ENCODE results near the gene ZNF296. TPM values are rescaled to one million over a fixed set of nuclear protein-coding genes. Genes with fewer than 3 reads are reported as not detected.

Gene ZNF296
- total RNA-seq, 2 donors from 2014 or later: 0.26 TPM; not detected in 1

DNA sequence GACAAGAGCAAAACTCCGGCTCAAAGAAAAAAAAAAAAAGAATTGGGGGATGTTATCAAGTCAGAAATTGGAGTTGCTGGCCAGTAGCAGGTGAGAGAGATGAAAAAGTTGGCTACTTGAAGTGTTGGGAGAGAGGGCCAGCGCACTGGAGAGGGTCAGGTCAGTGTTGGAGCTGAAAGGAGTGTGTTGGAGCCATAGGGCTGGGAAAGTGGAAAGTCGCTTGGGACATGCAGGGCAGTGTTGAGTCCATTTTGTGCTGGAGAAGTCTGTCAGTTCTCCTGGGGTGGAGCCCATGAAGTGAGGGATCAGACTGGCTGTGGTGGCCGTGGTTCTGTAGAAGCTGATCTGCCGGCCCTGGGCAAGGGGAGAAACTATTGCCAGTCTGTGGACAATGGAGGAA lies 18.4 kb upstream of the ZNF296 start:
- Histone ChIP-seq H3K4me3 (no peak overlapping the region), H3K4me1 (peaks cover 76% of the 10 kb centered on the region), H3K27me3 (no peaks in the 10 kb centered on the region), H3K9me3 (no peaks in the 10 kb centered on the region), H3K27ac (no peak overlapping the region), H3K36me3 (replicated peaks in 1 of 2; ENCODE audit: insufficient read depth in 1 of 2, low read depth in 2 of 2) (peaks cover 0 to 2% of the 10 kb centered on the region in 2 donors)
- no peak for ATAC-seq
- no peak for DNase-seq
- TF ChIP-seq, protein P1, sequence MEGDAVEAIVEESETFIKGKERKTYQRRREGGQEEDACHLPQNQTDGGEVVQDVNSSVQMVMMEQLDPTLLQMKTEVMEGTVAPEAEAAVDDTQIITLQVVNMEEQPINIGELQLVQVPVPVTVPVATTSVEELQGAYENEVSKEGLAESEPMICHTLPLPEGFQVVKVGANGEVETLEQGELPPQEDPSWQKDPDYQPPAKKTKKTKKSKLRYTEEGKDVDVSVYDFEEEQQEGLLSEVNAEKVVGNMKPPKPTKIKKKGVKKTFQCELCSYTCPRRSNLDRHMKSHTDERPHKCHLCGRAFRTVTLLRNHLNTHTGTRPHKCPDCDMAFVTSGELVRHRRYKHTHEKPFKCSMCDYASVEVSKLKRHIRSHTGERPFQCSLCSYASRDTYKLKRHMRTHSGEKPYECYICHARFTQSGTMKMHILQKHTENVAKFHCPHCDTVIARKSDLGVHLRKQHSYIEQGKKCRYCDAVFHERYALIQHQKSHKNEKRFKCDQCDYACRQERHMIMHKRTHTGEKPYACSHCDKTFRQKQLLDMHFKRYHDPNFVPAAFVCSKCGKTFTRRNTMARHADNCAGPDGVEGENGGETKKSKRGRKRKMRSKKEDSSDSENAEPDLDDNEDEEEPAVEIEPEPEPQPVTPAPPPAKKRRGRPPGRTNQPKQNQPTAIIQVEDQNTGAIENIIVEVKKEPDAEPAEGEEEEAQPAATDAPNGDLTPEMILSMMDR (IDR thresholded peaks at IDR 0.05): no peak
- no peak for TF ChIP-seq POLR2A (IDR thresholded peaks at IDR 0.05)
- intact Hi-C loops (cut with DNase I): no loop called here
- 66 to 70% methylated on average over 5 of the region's 5 CpGs for WGBS, 2 donors

DNA sequence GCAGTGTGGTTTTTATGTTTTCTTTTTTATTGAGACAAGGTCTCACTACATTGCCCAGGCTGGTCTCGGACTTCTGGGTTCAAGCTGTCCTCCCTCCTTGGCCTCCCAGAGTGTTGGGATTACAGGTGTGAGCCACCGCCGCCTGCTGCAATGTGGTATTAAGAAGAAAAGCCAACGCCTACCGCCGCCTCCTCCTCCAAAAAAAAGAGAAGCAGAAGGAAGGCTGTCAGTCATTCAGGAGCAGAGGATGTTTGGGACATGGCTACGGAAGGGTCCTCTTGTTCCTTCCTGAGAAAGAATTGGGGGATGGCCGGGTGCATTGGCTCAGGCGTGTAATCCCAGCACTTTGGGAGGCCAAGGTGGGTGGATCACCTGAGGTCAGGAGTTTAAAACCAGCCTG lies 17.9 kb upstream of the ZNF296 start:
- H3K9me3 ChIP-seq: no peaks in the 10 kb centered on the region
- peaks cover 0 to 2% of the 10 kb centered on the region in 2 donors for H3K36me3 ChIP-seq (replicated peaks in 1 of 2; ENCODE audit: insufficient read depth in 1 of 2, low read depth in 2 of 2)
- peak overlapping the region in 1 of 4 donors; percentile 89 for H3K27ac ChIP-seq
- H3K27me3 ChIP-seq: no peaks in the 10 kb centered on the region
- no peak overlapping the region for H3K4me3 ChIP-seq
- intact Hi-C loops (cut with DNase I): no loop called here
- DNase-seq: no peak
- no peak for TF ChIP-seq POLR2A (IDR thresholded peaks at IDR 0.05)
- TF ChIP-seq, protein P1 (IDR thresholded peaks at IDR 0.05): no peak
- H3K4me1 ChIP-seq: peaks cover 70% of the 10 kb centered on the region
- 42 to 51% methylated on average over 9 of the region's 9 CpGs for WGBS, 2 donors
- ATAC-seq: no peak

DNA sequence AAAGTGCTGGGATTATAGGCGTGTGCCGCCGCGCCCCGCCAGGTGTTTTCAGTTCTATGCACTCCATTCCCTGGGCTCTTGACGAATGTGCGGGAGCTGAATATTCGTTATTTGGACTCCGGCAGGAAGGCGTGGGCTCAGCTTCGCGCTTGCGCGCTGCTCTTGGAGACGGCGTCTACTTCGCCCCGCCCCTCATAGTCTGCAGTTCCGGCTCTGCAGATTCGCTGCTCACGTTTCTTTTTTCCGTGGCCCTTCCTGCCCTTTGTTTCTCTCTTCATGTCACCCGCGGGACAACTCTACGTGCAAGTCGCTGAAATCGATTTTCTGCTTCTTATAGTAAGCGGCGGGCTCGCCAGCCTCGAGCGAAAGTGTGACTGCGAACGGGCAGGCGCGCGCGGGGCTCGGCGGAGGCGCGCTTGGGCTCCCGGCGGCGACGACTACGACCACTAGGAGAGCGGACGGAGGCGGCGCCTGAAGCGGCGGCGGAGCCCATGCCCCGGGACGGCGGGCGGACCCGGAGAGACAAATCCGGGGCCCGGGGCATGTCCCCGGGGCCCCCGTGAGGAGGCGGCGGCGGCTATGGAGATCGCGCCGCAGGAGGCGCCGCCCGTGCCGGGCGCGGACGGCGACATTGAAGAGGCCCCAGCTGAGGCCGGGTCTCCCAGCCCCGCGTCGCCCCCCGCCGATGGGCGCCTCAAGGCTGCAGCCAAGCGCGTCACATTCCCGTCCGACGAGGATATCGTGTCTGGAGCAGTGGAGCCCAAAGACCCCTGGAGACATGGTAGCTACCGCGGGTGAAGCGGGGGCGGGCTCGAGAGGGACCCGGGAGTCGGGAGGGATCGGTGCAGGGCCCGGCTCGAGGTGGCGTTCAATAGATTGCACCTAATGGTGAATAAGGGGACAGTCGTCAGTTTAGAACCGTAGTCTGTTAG lies 16.7 kb upstream of the ZNF296 start, which contains the start of gene PPP1R37:
PPP1R37 (plus strand) TSS at position 433 of the 932 bp plus-strand sequence; CDS start at position 580, 147 bp downstream.
- peak within 1 kb of the TSS; percentile 83 to 96 for H3K4me3 ChIP-seq
- TF ChIP-seq POLR2A (IDR thresholded peaks at IDR 0.05): peak; percentile 5 to 66 (median 62)
- TF ChIP-seq, protein P1 (IDR thresholded peaks at IDR 0.05): peak in 5 of 7 experiments; percentile 29 to 57 (median 36)
- H3K27me3 ChIP-seq: no peaks in the 10 kb centered on the region
- intact Hi-C loops (cut with DNase I): no loop called here
- ATAC-seq: peak; percentile 86
- peak within 1 kb of the TSS; percentile 74 to 97 (median 91) for H3K27ac ChIP-seq
- DNase-seq: peak; percentile 95 to 97 (median 96)
- no peaks in the 10 kb centered on the region for H3K9me3 ChIP-seq
- 0% methylated on average over 38 to 88 of the region's 103 CpGs for WGBS, 2 donors
- peaks cover 0 to 2% of the 10 kb centered on the region in 2 donors for H3K36me3 ChIP-seq (replicated peaks in 1 of 2; ENCODE audit: insufficient read depth in 1 of 2, low read depth in 2 of 2)
- peaks cover 59% of the 10 kb centered on the region for H3K4me1 ChIP-seq

DNA sequence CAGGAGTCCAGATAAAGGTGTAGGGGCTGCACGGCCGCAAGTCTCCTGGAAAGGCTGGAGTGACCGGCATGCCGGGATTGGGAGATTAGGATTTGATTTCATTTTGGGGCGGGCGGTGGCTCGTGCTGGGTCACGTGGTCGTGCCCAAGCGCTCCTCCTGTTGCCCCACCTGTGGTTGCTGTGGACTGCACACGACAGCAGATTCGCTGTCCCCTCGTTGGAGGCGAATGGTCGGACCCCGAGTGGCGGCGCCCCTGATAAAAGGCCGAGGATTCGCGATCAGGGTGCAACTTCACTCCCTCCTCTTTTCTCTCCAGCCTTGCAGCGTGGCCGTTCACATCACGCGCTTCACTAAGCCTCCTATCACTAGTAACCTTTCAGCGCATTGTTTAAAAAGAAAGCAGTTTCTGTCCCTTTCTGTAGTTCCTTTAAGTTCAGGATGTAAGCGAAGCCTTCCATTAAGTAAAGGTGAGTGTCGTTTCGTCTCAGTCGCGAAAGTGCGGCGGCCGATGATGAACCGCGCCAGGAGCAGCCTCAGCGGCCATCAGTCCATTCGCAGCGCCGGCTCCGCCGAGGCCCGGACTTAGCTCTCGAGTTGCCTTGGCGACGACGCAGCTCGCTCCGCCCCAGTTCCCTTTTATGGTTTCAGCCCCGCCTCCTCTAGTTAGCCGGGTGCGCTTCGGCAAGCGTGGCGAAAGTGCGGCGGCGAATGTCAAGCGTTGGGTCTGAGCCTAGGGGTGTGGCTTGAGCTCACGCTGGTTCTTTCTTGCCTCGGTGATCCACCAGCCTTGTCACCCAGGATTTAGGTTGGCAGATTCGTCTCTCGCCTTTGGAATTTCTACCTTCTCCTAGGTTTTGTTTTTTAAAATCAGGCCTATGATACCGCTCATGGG lies 15.0 kb upstream of the ZNF296 start:
- Histone ChIP-seq H3K4me3 (peak overlapping the region; percentile 20 to 96), H3K27me3 (no peaks in the 10 kb centered on the region), H3K9me3 (no peaks in the 10 kb centered on the region), H3K36me3 (replicated peaks in 1 of 2; ENCODE audit: insufficient read depth in 1 of 2, low read depth in 2 of 2) (peaks cover 0 to 2% of the 10 kb centered on the region in 2 donors), H3K4me1 (peaks cover 41% of the 10 kb centered on the region), H3K27ac (peak overlapping the region; percentile 74 to 97 (median 91))
- ATAC-seq (peak; percentile 89), DNase-seq (peak; percentile 99)
- WGBS, 2 donors: 6 to 9% methylated on average over 41 to 64 of the region's 64 CpGs
- intact Hi-C loops (cut with DNase I): no loop called here
- peak in 2 of 3 donors; percentile 64 to 75 for TF ChIP-seq POLR2A (IDR thresholded peaks at IDR 0.05)
- TF ChIP-seq, protein P1 (IDR thresholded peaks at IDR 0.05): peak in 2 of 7 experiments; percentile 1 to 19

Data from body of pancreas (tissue), 4 donors.